Body of pancreas (tissue), 4 donors: ENCODE measurements around the gene SCRT2. TPM values are rescaled to one million over a fixed set of nuclear protein-coding genes. Genes with fewer than 3 reads are reported as not detected.

Source experiments
- ATAC-seq: fragments of 150-250 bp; one replicate; pipeline ENCODE4 v1.9.1; 2016
- DNase-seq, 4 donors: peaks; one replicate each; pipeline ENCODE4 v3.0.0-alpha.2; 2019
- H3K27ac ChIP-seq, 4 donors: fragments of 200-600 bp; sonication (generic); 1 replicate in 3 of 4; 2 replicates in 1 of 4; pipeline versions ENCODE4 v1.5.1 to v1.6.1; 2016 to 2019; ENCODE audit warnings: mild to moderate bottlenecking in 1 of 4, mixed read lengths in 1 of 4, moderate library complexity in 1 of 4
- H3K27me3 ChIP-seq, 2 donors: fragments of 200-600 bp; sonication (generic); one replicate each; pipeline ENCODE4 v1.6.0; 2016; ENCODE audit warnings: mild to moderate bottlenecking in 1 of 2
- H3K36me3 ChIP-seq, 2 donors: fragments of 200-600 bp; sonication (generic); replicated peaks in 1 of 2; 2 replicates each; pipeline ENCODE4 v1.5.1; 2016; ENCODE audit warnings: low read depth in 2 of 2; ENCODE audit not compliant: insufficient read depth in 1 of 2
- H3K4me1 ChIP-seq: fragments of 200-600 bp; sonication (generic); one replicate; pipeline ENCODE4 v1.6.0; 2016
- H3K4me3 ChIP-seq, 2 donors: fragments of 200-600 bp; sonication (generic); 1 replicate in 1 of 2; 2 replicates in 1 of 2; pipeline ENCODE4 v1.5.1; 2016 to 2019
- H3K9me3 ChIP-seq, 3 donors: fragments of 200-600 bp; sonication (generic); 1 replicate in 2 of 3; 2 replicates in 1 of 3; pipeline ENCODE4 v1.5.1; 2016
- POLR2A ChIP-seq, 3 donors: fragments of 450-650 bp; IDR thresholded peaks; one replicate each; pipeline ENCODE4 v1.6.1; 2016; ENCODE audit warnings: antibody characterized with exemption in 3 of 3, mild to moderate bottlenecking in 2 of 3
- whole genome bisulfite sequencing, 2 donors: methylation state at CpG; one replicate each; pipeline ENCODE4 v1.1.5; 2017; 5-methylcytosine and 5-hydroxymethylcytosine counted together
- intact Hi-C: fragments of 100-400 bp; cut with DNase I; formaldehyde crosslinking; loops from one replicate; pipeline ENCODE4 v1.15.1; 2023
- total RNA-seq, 2 donors: library from RNA; depleted of rRNA; stranded (reverse); fragments of >200 nt; gene quantifications; one replicate each; pipeline ENCODE4 v1.1.0, GENCODE V29; 2016
- TF ChIP-seq, protein P1 (sequence below), 7 experiments: fragments of 450-650 bp in 4 of 7; fragments of 200-600 bp in 3 of 7; sonication (generic) in 3 of 7; IDR thresholded peaks; one replicate each; pipeline ENCODE4 v1.5.1; 2016 to 2019; ENCODE audit warnings: antibody characterized with exemption in 7 of 7

SCRT2 gene
- total RNA-seq, 2 donors from 2014 or later: under 0.01 TPM; not detected in 1

DNA sequence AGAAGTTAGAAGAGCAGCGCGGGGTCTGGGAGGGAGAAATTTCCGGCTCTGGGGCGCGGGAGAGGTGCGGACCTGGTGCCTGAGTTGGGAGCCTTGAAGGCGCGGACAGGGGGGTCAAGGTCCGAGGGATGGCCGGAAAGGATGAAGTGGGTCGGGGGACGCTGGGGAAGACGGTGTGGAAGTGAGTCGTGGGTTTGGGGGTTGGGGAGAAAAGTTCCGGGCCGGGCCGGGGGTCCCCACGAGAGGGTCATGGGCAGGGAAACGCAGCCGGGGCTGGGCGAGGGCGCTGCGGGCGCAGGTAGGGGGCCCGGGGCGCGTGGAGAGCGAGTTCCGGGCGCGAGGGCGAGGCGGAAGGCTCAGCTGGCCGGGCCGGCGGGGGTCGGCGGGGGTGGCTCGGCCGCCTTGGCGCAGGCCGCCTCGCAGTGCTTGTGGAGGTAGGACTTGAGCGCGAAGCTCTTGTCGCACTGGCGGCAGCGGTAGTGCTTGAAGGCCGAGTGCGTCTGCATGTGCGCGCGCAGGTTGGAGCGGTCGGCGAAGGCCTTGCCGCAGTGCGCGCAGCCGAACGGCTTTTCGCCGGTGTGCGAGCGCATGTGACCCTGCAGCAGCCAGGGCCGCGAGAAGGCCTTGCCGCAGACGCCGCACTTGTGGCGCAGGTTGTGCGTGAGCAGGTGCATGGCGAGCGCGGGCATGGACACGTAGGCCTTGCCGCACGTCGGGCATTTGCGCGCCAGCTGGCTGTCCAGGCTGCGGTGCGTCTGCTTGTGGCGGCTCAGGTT is 12.1 kb downstream of the SCRT2 start:
- no peak for ATAC-seq
- DNase-seq: no peak
- H3K4me1 ChIP-seq: peaks cover 9% of the 10 kb centered on the region
- H3K27ac ChIP-seq: no peak overlapping the region
- WGBS, 2 donors: 4% methylated on average over 37 to 77 of the region's 84 CpGs
- TF ChIP-seq POLR2A (IDR thresholded peaks at IDR 0.05): no peak
- TF ChIP-seq, protein P1, sequence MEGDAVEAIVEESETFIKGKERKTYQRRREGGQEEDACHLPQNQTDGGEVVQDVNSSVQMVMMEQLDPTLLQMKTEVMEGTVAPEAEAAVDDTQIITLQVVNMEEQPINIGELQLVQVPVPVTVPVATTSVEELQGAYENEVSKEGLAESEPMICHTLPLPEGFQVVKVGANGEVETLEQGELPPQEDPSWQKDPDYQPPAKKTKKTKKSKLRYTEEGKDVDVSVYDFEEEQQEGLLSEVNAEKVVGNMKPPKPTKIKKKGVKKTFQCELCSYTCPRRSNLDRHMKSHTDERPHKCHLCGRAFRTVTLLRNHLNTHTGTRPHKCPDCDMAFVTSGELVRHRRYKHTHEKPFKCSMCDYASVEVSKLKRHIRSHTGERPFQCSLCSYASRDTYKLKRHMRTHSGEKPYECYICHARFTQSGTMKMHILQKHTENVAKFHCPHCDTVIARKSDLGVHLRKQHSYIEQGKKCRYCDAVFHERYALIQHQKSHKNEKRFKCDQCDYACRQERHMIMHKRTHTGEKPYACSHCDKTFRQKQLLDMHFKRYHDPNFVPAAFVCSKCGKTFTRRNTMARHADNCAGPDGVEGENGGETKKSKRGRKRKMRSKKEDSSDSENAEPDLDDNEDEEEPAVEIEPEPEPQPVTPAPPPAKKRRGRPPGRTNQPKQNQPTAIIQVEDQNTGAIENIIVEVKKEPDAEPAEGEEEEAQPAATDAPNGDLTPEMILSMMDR (IDR thresholded peaks at IDR 0.05): no peak
- H3K27me3 ChIP-seq: peaks cover 0 to 21% of the 10 kb centered on the region in 2 donors
- H3K9me3 ChIP-seq: no peaks in the 10 kb centered on the region
- H3K4me3 ChIP-seq: no peak overlapping the region
- no peaks in the 10 kb centered on the region for H3K36me3 ChIP-seq
- intact Hi-C loops: no loop called here

DNA sequence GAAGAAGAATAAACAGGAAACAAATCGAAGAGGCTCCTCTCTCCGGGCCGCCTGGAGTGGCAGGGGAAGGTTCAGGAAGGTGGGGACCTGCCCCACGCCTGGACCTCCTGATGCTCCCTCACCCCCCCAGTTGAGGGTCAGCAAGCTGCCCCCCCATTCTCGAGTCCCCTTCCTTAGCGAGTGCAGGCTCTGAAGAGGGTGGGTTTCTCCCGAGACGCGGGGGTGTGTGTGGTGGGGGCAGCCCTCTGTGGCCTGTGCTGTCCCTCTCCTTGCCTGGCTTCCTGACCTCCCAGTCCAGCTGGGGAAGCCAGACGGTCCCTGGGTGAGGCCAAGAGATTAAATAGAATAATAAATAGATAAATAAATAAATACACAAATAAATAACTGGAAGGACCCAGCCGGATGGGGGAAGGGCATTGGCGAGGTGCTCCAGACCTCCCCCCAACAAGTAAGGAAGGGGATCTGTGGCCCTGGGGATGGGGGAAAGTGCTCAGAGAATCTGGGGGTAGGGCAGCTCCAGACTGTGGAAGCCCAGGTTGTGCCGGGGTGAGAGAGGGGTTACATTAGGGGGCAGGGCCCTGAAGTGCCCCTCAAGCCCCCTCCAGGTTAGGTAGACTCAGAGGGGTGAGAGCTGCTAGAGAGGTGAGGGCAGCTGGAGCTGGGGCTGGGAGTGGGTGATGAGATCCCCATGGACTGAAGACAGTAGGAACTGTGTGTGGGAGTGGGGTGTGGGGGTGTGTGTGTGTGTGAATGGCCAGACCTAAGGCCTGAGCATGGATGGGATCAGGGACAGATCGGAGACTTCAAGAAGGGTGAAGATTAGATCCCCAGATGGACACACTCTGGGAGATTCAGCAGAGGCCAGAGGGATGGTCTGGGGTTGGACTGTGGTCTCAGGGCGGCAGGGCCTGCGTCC is 13.1 kb downstream of the SCRT2 start:
- H3K36me3 ChIP-seq: no peaks in the 10 kb centered on the region
- H3K27ac ChIP-seq: no peak overlapping the region
- peaks cover 0 to 21% of the 10 kb centered on the region in 2 donors for H3K27me3 ChIP-seq
- ATAC-seq (no peak), DNase-seq (no peak)
- no peaks in the 10 kb centered on the region for H3K9me3 ChIP-seq
- intact Hi-C loops: no loop called here
- H3K4me1 ChIP-seq: peaks cover 9% of the 10 kb centered on the region
- WGBS, 2 donors: 12 to 14% methylated on average over 14 to 16 of the region's 16 CpGs
- H3K4me3 ChIP-seq: no peak overlapping the region
- TF ChIP-seq POLR2A (IDR thresholded peaks at IDR 0.05): no peak
- TF ChIP-seq, protein P1 (IDR thresholded peaks at IDR 0.05): no peak

DNA sequence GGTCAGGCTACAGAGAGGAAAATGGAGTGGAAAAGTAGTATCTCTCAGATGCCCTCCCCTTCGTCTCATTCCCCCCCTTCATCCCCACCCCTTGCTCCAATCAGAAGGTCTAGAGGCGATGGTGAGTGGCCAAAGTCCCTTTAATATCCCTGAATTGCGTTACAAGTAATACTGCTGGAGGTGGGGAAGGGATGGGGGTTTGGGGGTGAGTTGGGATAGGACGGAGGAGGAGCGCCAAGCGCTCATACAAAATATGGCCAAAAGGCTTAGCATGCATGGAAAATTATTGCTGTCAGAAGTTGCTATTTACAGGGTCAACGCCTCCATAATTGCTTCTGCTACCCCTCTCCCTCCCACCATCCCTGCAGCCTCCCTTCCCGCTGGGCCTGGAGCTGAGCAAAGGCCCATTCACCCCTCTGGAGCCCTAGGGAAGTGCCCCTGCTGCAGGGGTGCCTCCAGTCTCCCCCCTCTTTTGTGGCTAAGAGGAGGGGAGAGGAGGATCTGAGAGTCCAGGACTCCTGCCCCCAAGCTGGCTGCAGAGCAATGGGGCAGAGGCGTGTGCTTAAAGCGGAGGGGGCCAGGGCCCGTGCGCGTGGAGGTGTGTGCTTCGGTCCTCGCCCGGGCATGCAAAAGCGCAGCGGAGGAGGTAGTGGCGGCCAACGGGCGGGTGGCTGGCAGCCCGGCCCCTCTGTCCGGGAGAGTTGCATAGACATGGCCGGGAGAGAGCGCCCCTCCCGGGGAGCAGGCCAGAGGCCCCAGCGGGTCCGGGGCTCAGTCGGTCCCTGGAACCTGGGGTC is 13.9 kb downstream of the SCRT2 start:
- no peak for ATAC-seq
- 14 to 19% methylated on average over 18 to 29 of the region's 29 CpGs for WGBS, 2 donors
- intact Hi-C loops: no loop called here
- no peak overlapping the region for H3K4me3 ChIP-seq
- no peaks in the 10 kb centered on the region for H3K36me3 ChIP-seq
- no peak for TF ChIP-seq POLR2A (IDR thresholded peaks at IDR 0.05)
- TF ChIP-seq, protein P1 (IDR thresholded peaks at IDR 0.05): no peak
- H3K4me1 ChIP-seq: peaks cover 9% of the 10 kb centered on the region
- no peak overlapping the region for H3K27ac ChIP-seq
- no peaks in the 10 kb centered on the region for H3K9me3 ChIP-seq
- H3K27me3 ChIP-seq: peaks cover 0 to 21% of the 10 kb centered on the region in 2 donors
- DNase-seq: no peak

DNA sequence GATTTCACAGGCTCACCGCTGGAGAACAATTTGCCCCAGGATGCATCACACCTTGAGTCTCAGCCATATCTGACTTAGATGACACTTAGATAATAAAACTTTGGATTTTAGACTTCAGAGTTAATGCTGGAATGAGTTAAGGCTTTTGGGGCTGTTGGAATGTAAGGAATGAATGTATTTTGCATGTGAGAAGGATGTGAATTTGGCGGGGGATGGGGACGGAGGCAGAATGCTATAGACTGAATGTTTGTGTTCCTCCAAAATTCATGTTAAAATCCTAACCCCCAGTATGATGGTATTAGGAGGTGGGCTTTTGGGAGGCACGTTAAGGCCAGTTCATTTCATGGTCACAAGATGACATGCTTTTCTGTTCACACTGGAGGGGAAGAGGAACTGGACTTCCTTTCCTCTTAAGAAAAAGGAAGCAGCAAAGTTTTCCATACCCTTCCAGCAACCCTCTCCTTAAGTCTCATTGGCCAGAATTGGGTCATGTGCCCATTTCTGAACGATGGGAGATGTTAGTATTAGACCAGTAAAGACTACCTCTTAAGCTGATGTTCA is 16.8 kb downstream of the SCRT2 start:
- Histone ChIP-seq H3K27ac (no peak overlapping the region), H3K9me3 (no peaks in the 10 kb centered on the region), H3K36me3 (no peaks in the 10 kb centered on the region), H3K4me1 (peaks cover 16% of the 10 kb centered on the region), H3K4me3 (no peak overlapping the region), H3K27me3 (peaks cover 0 to 14% of the 10 kb centered on the region in 2 donors)
- ATAC-seq: no peak
- DNase-seq: no peak
- intact Hi-C loops: no loop called here
- no peak for TF ChIP-seq POLR2A (IDR thresholded peaks at IDR 0.05)
- TF ChIP-seq, protein P1 (IDR thresholded peaks at IDR 0.05): no peak
- 21 to 27% methylated on average over 5 of the region's 5 CpGs for WGBS, 2 donors
